A549 (cell line): ENCODE data around the gene SPEF1.

Source experiments
- EP300 ChIP-seq, 2 experiments: fragments of >200 bp; sonication (Bioruptor Twin); formaldehyde crosslinking; IDR thresholded peaks; 2 replicates in 1 of 2; 3 replicates in 1 of 2; pipeline ENCODE4 v1.6.1; 2016 to 2017
- JUN ChIP-seq, 2 experiments: fragments of >200 bp; sonication (Bioruptor Twin); formaldehyde crosslinking; IDR thresholded peaks; 2 replicates in 1 of 2; 3 replicates in 1 of 2; pipeline ENCODE4 v1.6.1; 2016 to 2017

DNA sequence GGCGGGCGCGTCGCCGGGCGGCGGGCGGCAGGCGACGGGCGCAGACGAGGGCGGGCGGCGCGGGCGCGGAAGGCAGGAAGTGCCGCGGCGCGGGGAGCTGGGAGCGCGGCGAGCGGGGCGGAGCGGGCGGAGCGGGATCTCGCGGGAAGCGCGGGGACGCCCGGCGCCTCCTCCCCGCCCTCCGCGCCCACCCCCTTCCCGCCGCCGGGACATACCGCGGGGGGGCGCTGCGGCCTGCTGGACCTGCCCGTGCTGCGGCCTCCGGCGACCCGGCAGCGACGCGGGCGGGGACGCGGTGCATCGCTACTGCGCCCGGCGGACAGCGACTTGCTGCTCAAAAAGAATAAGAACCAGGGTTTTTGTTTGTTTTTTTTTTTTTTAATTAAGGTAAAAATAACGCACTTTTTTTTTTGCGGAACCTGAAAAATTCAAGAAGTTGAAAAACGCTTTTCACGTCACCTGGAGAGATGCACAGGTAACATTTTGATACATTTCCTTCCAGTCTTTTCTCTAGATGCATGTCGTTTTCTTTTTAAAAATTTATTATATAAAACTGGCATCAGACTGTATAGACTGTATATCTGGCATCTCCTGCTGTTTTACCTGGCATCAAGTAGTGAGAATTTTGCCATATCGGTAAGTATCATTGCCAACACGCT, 5.5 kb upstream of the SPEF1 start, which contains the start of gene CENPB:
- TF ChIP-seq EP300 (IDR thresholded peaks at IDR 0.05) = no peak
- peak; percentile 77 to 83; a peak in 3 of 5 replicates for TF ChIP-seq JUN (IDR thresholded peaks at IDR 0.05)
